22Rv1 (cell line): Measurements from ENCODE around the gene PRM1.

Experiments used
- ZFX ChIP-seq: fragments of 450-650 bp; IDR thresholded peaks from 2 replicates; pipeline ENCODE4 v1.6.1; 2017; ENCODE audit warnings: antibody characterized with exemption, borderline replicate concordance
- TF ChIP-seq, protein P1 (sequence below): fragments of 450-650 bp; IDR thresholded peaks from 2 replicates; pipeline ENCODE4 v1.5.1; 2017; ENCODE audit warnings: mild to moderate bottlenecking

DNA sequence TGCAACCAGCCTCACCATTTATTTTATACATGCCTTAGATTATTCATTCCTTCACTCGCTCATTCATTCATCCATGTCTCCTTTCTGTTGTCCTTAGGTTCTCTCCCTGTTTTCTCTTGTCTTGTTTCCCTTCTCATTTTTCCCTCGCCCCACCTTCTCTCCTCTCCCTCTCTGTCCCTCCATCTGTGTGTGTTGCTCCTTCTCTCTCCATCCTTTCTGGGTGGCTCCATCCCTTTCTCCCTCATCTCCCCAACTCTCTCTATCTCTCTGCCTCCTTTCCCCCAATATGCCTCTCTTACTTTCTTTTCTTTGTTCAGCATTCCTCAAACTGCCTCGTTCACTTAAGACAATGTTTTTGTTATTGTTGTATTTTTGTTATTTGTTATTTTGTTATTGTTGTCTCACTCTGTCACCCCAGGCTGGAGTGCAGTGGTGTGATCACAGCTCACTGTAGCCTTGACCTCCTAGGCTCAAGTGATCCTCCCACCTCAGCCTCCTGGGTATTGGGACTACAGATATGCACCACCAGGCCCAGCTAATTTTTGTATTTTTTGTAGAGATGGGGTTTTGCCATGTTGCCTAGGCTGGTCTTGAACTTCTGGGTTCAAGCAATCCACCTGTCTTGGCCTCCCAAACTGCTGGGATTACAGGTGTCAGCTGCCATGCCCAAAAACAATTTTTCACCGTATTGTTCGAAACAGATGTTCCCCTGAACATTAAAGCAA, 39.5 kb downstream of the PRM1 start:
- TF ChIP-seq, protein P1, sequence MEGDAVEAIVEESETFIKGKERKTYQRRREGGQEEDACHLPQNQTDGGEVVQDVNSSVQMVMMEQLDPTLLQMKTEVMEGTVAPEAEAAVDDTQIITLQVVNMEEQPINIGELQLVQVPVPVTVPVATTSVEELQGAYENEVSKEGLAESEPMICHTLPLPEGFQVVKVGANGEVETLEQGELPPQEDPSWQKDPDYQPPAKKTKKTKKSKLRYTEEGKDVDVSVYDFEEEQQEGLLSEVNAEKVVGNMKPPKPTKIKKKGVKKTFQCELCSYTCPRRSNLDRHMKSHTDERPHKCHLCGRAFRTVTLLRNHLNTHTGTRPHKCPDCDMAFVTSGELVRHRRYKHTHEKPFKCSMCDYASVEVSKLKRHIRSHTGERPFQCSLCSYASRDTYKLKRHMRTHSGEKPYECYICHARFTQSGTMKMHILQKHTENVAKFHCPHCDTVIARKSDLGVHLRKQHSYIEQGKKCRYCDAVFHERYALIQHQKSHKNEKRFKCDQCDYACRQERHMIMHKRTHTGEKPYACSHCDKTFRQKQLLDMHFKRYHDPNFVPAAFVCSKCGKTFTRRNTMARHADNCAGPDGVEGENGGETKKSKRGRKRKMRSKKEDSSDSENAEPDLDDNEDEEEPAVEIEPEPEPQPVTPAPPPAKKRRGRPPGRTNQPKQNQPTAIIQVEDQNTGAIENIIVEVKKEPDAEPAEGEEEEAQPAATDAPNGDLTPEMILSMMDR: no peak
- TF ChIP-seq ZFX: no peak
